ENCODE measurements around the gene UBE2R2.

The UBE2R2 gene

GRCh38 chr9:33843312-33843961 lies 26.5 kb downstream of the UBE2R2 start:
- no peak overlapping the region for H3K27ac ChIP-seq
- no peak for TF ChIP-seq ZFX (IDR thresholded peaks at IDR 0.05; ENCODE audit: borderline replicate concordance)
- no peak for TF ChIP-seq CTCF (IDR thresholded peaks at IDR 0.05)

GRCh38 chr9:33846231-33846630 lies 29.3 kb downstream of the UBE2R2 start:
- TF ChIP-seq ZFX (IDR thresholded peaks at IDR 0.05; ENCODE audit: borderline replicate concordance) (no peak), CTCF (IDR thresholded peaks at IDR 0.05) (no peak)
- peak overlapping the region; percentile 74 for H3K27ac ChIP-seq

- peak overlapping the region; percentile 74 for H3K27ac ChIP-seq
Observed at GRCh38 chr9:33847894-33848205, 30.9 kb downstream of the UBE2R2 start.

- peak overlapping the region; percentile 74 for H3K27ac ChIP-seq
- TF ChIP-seq CTCF (IDR thresholded peaks at IDR 0.05) (no peak), ZFX (IDR thresholded peaks at IDR 0.05; ENCODE audit: borderline replicate concordance) (no peak)
Observed at GRCh38 chr9:33850267-33850629, 33.3 kb downstream of the UBE2R2 start.

GRCh38 chr9:33850677-33851076 lies 33.7 kb downstream of the UBE2R2 start:
- H3K27ac ChIP-seq: peak overlapping the region; percentile 74
- TF ChIP-seq ZFX (IDR thresholded peaks at IDR 0.05; ENCODE audit: borderline replicate concordance) (no peak), CTCF (IDR thresholded peaks at IDR 0.05) (no peak)

- H3K27ac ChIP-seq: peak overlapping the region; percentile 74
- TF ChIP-seq ZFX (IDR thresholded peaks at IDR 0.05; ENCODE audit: borderline replicate concordance): no peak
- TF ChIP-seq CTCF (IDR thresholded peaks at IDR 0.05): no peak
Observed at GRCh38 chr9:33851301-33851700, 34.3 kb downstream of the UBE2R2 start.

GRCh38 chr9:33852216-33852826 lies 35.4 kb downstream of the UBE2R2 start:
- H3K27ac ChIP-seq: peak overlapping the region; percentile 74
- TF ChIP-seq CTCF (IDR thresholded peaks at IDR 0.05) (peak; percentile 96), ZFX (IDR thresholded peaks at IDR 0.05; ENCODE audit: borderline replicate concordance) (no peak)

- no peak overlapping the region for H3K27ac ChIP-seq
- TF ChIP-seq CTCF (IDR thresholded peaks at IDR 0.05): no peak
- no peak for TF ChIP-seq ZFX (IDR thresholded peaks at IDR 0.05; ENCODE audit: borderline replicate concordance)
Observed at GRCh38 chr9:33856247-33856646, 39.3 kb downstream of the UBE2R2 start.

All from 22Rv1 (cell line).